ENCODE measurements around the gene ZIM2. TPM values are rescaled to one million over a fixed set of nuclear protein-coding genes. Genes with fewer than 3 reads are reported as not detected.

Gene ZIM2
- total and polyA plus RNA-seq, 2 experiments from 2014 or later: not detected

- TF ChIP-seq ETS1 (IDR thresholded peaks at IDR 0.05) (no peak), CTCF (conservative IDR thresholded peaks at IDR 0.05; ENCODE audit: low read depth in 2 of 2) (no peak), NANOG (IDR thresholded peaks at IDR 0.05; ENCODE audit: borderline replicate concordance) (no peak), REST (IDR thresholded peaks at IDR 0.05; ENCODE audit: unreplicated experiment) (no peak)
Measured at GRCh38 chr19:56838909-56839651, 1.4 kb downstream of the ZIM2 start (continued).

- H3K27me3 Mint-ChIP-seq (ENCODE audit: insufficient read depth, low read depth, poor library complexity): peaks cover 8% of the 10 kb centered on the region
- Histone ChIP-seq H3F3A (replicated peaks; ENCODE audit: low read depth) (no peaks in the 10 kb centered on the region), H3K4me3 (no peak overlapping the region), H3K9me2 (ENCODE audit: insufficient read depth) (no peaks in the 10 kb centered on the region), H2AFZ (no peak overlapping the region), H3K4me1 (ENCODE audit: insufficient read depth) (no peaks in the 10 kb centered on the region), H3K79me2 (replicated peaks; ENCODE audit: insufficient read depth) (no peaks in the 10 kb centered on the region), H3K27ac (ENCODE audit: low read depth) (no peak overlapping the region), H4K20me1 (replicated peaks; ENCODE audit: insufficient read depth) (no peaks in the 10 kb centered on the region), H3K27me3 (ENCODE audit: insufficient read depth) (no peaks in the 10 kb centered on the region), H3K4me2 (no peak overlapping the region), H3K36me3 (ENCODE audit: insufficient read depth) (0 out of 2 replicates have a peak, but pooled peaks cover under 1% of the 10 kb centered on the region)
- H3K4me3 Mint-ChIP-seq: no peak overlapping the region
- peaks cover 79% of the 10 kb centered on the region for H3K9me3 Mint-ChIP-seq
- no peaks in the 10 kb centered on the region for H3K4me1 Mint-ChIP-seq
- ATAC-seq (no peak), DNase-seq (ENCODE audit: low spot score) (no peak)
- no peak overlapping the region for H3K27ac Mint-ChIP-seq
- peaks cover 60% of the 10 kb centered on the region for H3K36me3 Mint-ChIP-seq (ENCODE audit: low read depth)
- TF ChIP-seq REST (IDR thresholded peaks at IDR 0.05; ENCODE audit: unreplicated experiment): no peak
Measured at GRCh38 chr19:56838024-56838908, 2.3 kb downstream of the ZIM2 start.
